ENCODE results near the gene EPB41L3.

The EPB41L3 gene

DNA sequence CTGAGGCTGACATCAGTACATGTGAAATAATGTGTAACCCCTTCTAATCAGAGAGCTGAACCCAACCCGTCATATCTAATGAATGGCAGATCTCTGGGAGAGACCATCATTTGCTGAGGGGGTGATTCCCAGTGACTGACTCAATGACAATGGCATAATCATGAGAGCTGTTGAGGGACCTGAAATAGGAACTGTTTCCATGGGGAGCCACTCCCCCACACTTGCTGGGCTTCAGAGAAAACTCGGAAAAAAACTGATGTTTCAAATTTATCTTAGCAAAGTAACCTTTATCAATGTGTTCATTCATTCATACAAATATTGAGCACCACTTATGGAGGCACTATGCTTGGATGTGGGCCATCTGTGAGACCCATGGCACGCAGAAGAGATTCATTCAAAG lies 154.9 kb downstream of the EPB41L3 start:
- no peak for DNase-seq
- H3K27me3 Mint-ChIP-seq (ENCODE audit: low read depth, poor library complexity) = peaks cover 3% of the 10 kb centered on the region
- TF ChIP-seq, protein P1, sequence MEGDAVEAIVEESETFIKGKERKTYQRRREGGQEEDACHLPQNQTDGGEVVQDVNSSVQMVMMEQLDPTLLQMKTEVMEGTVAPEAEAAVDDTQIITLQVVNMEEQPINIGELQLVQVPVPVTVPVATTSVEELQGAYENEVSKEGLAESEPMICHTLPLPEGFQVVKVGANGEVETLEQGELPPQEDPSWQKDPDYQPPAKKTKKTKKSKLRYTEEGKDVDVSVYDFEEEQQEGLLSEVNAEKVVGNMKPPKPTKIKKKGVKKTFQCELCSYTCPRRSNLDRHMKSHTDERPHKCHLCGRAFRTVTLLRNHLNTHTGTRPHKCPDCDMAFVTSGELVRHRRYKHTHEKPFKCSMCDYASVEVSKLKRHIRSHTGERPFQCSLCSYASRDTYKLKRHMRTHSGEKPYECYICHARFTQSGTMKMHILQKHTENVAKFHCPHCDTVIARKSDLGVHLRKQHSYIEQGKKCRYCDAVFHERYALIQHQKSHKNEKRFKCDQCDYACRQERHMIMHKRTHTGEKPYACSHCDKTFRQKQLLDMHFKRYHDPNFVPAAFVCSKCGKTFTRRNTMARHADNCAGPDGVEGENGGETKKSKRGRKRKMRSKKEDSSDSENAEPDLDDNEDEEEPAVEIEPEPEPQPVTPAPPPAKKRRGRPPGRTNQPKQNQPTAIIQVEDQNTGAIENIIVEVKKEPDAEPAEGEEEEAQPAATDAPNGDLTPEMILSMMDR (IDR thresholded peaks at IDR 0.05) = no peak
- peaks cover 18% of the 10 kb centered on the region for H3K36me3 Mint-ChIP-seq (ENCODE audit: low read depth)
- no peaks in the 10 kb centered on the region for H3K9me3 Mint-ChIP-seq
- no peak overlapping the region for H3K27ac Mint-ChIP-seq
- H3K4me1 Mint-ChIP-seq = no peaks in the 10 kb centered on the region
- no peak overlapping the region for H3K4me3 Mint-ChIP-seq

DNA sequence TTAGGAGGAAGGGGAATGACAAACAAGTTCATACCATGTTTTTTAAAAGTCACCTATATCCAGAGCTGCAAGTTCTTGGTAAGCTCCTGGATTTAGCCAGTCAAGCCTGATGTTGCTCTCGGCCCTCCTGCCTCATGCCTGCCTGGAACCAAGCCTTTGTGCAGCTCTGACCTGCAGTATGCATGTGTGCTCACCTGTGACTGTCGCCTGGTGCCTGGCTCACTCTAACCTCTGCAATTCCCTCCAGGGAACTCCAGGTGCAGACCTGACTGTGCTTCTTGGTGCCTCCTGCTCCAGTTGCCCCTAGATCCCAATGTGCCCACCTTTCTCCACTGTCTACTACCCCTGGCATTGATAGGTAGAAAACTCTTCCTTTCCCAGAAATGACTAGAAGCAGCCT lies 163.2 kb downstream of the EPB41L3 start:
- Mint-ChIP-seq H3K9me3 (no peaks in the 10 kb centered on the region), H3K4me1 (no peaks in the 10 kb centered on the region), H3K4me3 (no peak overlapping the region), H3K27me3 (ENCODE audit: low read depth, poor library complexity) (peaks cover 5% of the 10 kb centered on the region), H3K36me3 (ENCODE audit: low read depth) (no peaks in the 10 kb centered on the region), H3K27ac (no peak overlapping the region)
- TF ChIP-seq, protein P1 (IDR thresholded peaks at IDR 0.05) = no peak
- DNase-seq = no peak

DNA sequence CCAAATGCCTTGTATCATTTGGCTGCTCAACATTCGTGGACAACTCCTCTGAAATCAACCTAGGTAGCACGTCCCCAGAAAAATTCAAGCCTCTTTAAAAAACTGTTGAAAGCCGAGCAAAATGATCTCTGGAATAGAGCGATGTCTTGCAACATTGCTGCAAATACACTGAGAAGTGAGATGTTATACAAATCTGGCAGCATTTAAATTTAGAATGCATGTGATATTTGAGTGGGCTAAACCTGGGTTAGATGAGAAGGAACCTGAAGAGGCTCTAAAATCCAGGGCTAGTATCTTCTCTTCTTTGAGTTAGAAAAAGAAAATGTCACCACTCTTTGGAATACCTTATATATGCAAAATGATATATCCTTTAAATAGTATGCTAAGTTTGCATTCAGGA lies 166.8 kb downstream of the EPB41L3 start:
- DNase-seq = no peak
- Mint-ChIP-seq H3K27ac (no peak overlapping the region), H3K4me1 (no peaks in the 10 kb centered on the region), H3K4me3 (no peak overlapping the region), H3K27me3 (ENCODE audit: low read depth, poor library complexity) (peaks cover 5% of the 10 kb centered on the region), H3K9me3 (no peaks in the 10 kb centered on the region), H3K36me3 (ENCODE audit: low read depth) (no peaks in the 10 kb centered on the region)
- TF ChIP-seq, protein P1 (IDR thresholded peaks at IDR 0.05) = no peak

DNA sequence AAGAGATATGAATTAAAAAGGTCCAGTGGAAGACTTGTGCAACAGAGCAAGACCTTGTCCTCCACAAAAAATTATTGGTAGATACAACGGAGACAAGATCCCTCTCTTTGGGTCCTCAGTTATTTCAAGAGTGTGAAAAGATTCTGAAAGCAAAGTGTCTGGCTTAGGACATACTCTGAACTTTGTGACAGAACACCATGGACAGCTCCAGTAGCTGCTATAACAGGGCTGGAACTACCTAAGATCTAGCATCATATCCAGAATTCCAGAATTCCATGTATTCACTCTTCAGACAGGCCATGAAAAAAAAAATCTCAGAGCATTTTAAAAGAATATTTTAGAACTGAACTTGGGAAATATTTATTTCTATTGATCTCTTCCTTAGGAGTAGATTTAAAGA lies 173.5 kb downstream of the EPB41L3 start:
- TF ChIP-seq, protein P1 (IDR thresholded peaks at IDR 0.05) = no peak
- Mint-ChIP-seq H3K27ac (no peak overlapping the region), H3K36me3 (ENCODE audit: low read depth) (no peaks in the 10 kb centered on the region), H3K27me3 (ENCODE audit: low read depth, poor library complexity) (no peaks in the 10 kb centered on the region), H3K4me1 (no peaks in the 10 kb centered on the region), H3K4me3 (no peak overlapping the region), H3K9me3 (no peaks in the 10 kb centered on the region)
- DNase-seq = peak; percentile 12

DNA sequence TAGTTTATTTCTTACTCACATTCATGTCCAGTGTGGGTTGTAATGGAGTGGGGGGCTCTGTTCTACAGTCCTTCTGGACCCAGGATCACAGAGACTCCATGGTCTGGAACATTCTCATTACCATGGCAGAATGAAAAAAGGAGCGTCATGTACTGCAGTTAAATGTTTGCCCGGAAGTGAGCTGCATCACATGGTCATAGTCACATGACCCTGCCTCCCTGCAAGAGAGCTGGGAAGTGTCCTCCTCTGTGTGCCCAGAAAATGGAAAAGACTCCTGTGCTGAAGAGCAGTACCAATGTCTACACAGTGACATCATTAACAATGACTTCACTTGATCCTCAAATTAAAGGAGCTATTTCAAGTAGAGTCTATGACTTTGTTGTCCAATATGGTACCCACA lies 174.3 kb downstream of the EPB41L3 start:
- no peak for DNase-seq
- Mint-ChIP-seq H3K9me3 (no peaks in the 10 kb centered on the region), H3K36me3 (ENCODE audit: low read depth) (no peaks in the 10 kb centered on the region), H3K4me3 (no peak overlapping the region), H3K4me1 (no peaks in the 10 kb centered on the region), H3K27me3 (ENCODE audit: low read depth, poor library complexity) (no peaks in the 10 kb centered on the region), H3K27ac (no peak overlapping the region)
- TF ChIP-seq, protein P1 (IDR thresholded peaks at IDR 0.05) = no peak

DNA sequence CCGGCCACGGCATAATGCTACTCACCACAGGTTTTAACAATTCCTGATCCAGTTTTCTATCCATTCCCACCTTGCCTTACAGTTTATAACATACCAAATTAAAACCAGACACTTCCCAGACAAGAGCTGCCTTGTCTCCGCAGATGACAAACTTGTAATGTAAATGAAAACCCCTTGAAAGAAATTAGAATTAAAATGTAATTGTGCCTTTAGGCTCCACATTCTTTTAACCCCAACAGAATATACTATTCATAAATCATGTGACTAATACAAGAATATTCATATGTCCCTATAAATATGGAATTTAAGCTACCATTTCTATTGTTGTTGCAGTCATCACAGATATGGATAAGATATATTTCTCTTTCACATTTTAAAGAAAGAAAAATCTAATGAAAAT lies 178.4 kb downstream of the EPB41L3 start:
- DNase-seq = no peak
- TF ChIP-seq, protein P1 (IDR thresholded peaks at IDR 0.05) = no peak
- H3K36me3 Mint-ChIP-seq (ENCODE audit: low read depth) = no peaks in the 10 kb centered on the region
- H3K9me3 Mint-ChIP-seq = no peaks in the 10 kb centered on the region
- H3K27ac Mint-ChIP-seq = no peak overlapping the region
- H3K4me3 Mint-ChIP-seq = no peak overlapping the region
- H3K4me1 Mint-ChIP-seq = no peaks in the 10 kb centered on the region
- H3K27me3 Mint-ChIP-seq (ENCODE audit: low read depth, poor library complexity) = no peaks in the 10 kb centered on the region
